Naive thymus-derived CD4-positive, alpha-beta T cell (primary cell): ENCODE measurements around the gene RASGRF1. TPM values are rescaled to one million over a fixed set of nuclear protein-coding genes. Genes with fewer than 3 reads are reported as not detected.

ENCODE experiments used
- ATAC-seq: fragments of 150-1000 bp; cut with Tn5 transposase; 2 replicates; pipeline ENCODE4 v1.10.0; 2021; ENCODE audit warnings: mild to moderate bottlenecking, moderate library complexity
- CTCF ChIA-PET: fragments of 350-600 bp; sonication (Branson Sonifier 250); formaldehyde crosslinking; loops from one replicate; lab custom pipeline; 2021; ENCODE audit warnings: antibody characterized with exemption; lab: Charles Lee
- POLR2A ChIA-PET: fragments of 350-600 bp; sonication (Branson Sonifier 250); formaldehyde crosslinking; loops from one replicate; lab custom pipeline; 2021; ENCODE audit warnings: antibody characterized with exemption, inconsistent platforms; lab: Charles Lee
- DNase-seq, 9 donors: peaks; one replicate each; pipeline versions ENCODE4 v3.0.0 to v3.0.0-alpha.2; 2020 to 2022; ENCODE audit warnings: mixed read lengths in 1 of 9
- H3K27ac ChIP-seq: one replicate; pipeline ENCODE4 v1.7.0; 2013; ENCODE audit warnings: mild to moderate bottlenecking, low read depth, low read length, moderate library complexity
- H3K27me3 ChIP-seq, 2 donors: one replicate each; pipeline ENCODE4 v1.7.0; 2013; ENCODE audit warnings: low read length in 2 of 2, mild to moderate bottlenecking in 2 of 2, moderate library complexity in 2 of 2; ENCODE audit not compliant: control insufficient read depth in 2 of 2, insufficient read depth in 2 of 2
- H3K36me3 ChIP-seq, 3 experiments: 1 replicate in 2 of 3; 2 replicates in 1 of 3; pipeline ENCODE4 v1.7.0; 2013; ENCODE audit warnings: low read length in 3 of 3, mild to moderate bottlenecking in 3 of 3, moderate library complexity in 1 of 3; ENCODE audit not compliant: insufficient read depth in 3 of 3, control insufficient read depth in 2 of 3
- H3K4me1 ChIP-seq, 2 donors: one replicate each; pipeline ENCODE4 v1.7.0; 2013; ENCODE audit warnings: low read length in 2 of 2, mild to moderate bottlenecking in 2 of 2, moderate library complexity in 1 of 2; ENCODE audit not compliant: control insufficient read depth in 2 of 2, insufficient read depth in 2 of 2
- H3K4me3 ChIP-seq: 2 replicates; pipeline ENCODE4 v1.7.0; 2013; ENCODE audit warnings: mild to moderate bottlenecking, low read length
- H3K9me3 ChIP-seq, 3 experiments: 1 replicate in 2 of 3; 2 replicates in 1 of 3; pipeline ENCODE4 v1.7.0; 2013; ENCODE audit warnings: low read length in 3 of 3; ENCODE audit not compliant: control insufficient read depth in 2 of 3
- H3K27ac Mint-ChIP-seq, 9 donors: one replicate each; pipeline ENCODE4 v1.8.0; 2020 to 2022; ENCODE audit warnings: mixed read lengths in 9 of 9, mild to moderate bottlenecking in 8 of 9, moderate library complexity in 5 of 9, inconsistent platforms in 2 of 9
- H3K27me3 Mint-ChIP-seq, 5 donors: one replicate each; pipeline ENCODE4 v1.8.0; 2021 to 2022; ENCODE audit warnings: mixed read lengths in 5 of 5, mild to moderate bottlenecking in 1 of 5
- H3K36me3 Mint-ChIP-seq, 5 donors: one replicate each; pipeline ENCODE4 v1.8.0; 2020 to 2022; ENCODE audit warnings: mixed read lengths in 5 of 5, mild to moderate bottlenecking in 3 of 5, inconsistent platforms in 1 of 5
- H3K4me1 Mint-ChIP-seq, 7 donors: one replicate each; pipeline ENCODE4 v1.8.0; 2020 to 2022; ENCODE audit warnings: mixed read lengths in 7 of 7, mild to moderate bottlenecking in 3 of 7, inconsistent platforms in 1 of 7
- H3K4me3 Mint-ChIP-seq, 10 donors: one replicate each; pipeline ENCODE4 v1.8.0; 2020 to 2022; ENCODE audit warnings: mild to moderate bottlenecking in 10 of 10, mixed read lengths in 10 of 10, moderate library complexity in 6 of 10, inconsistent platforms in 2 of 10
- H3K9me3 Mint-ChIP-seq, 11 donors: one replicate each; pipeline ENCODE4 v1.8.0; 2020 to 2022; ENCODE audit warnings: mixed read lengths in 11 of 11, mild to moderate bottlenecking in 4 of 11, inconsistent platforms in 1 of 11, moderate library complexity in 1 of 11
- intact Hi-C, 2 donors: fragments of 100-400 bp; cut with micrococcal nuclease; formaldehyde crosslinking; loops; one replicate each; pipeline ENCODE4 v1.15.1; 2023
- polyA plus RNA-seq, 2 donors: library from polyadenylated mRNA; unstranded; fragments of 300-500 nt; fragmentation: Illumina TruSeq; gene quantifications; one replicate each; pipeline ENCODE4 v1.2.3, GENCODE V29; 2021
- total RNA-seq, 6 experiments: library from RNA in 5 of 6; stranded (reverse) in 5 of 6; gene quantifications; 1 replicate in 5 of 6; 2 replicates in 1 of 6; pipeline ENCODE4 v1.2.3 and lab custom pipeline; 2021 to 2026

RASGRF1 gene
- total and polyA plus RNA-seq, 7 experiments from 2014 or later = 0.07 to 0.10 TPM; not detected in 5

GRCh38 chr15:79008659-79009058 lies 81.9 kb downstream of the RASGRF1 start:
- Histone ChIP-seq H3K4me1 (no peaks in the 10 kb centered on the region), H3K27me3 (no peaks in the 10 kb centered on the region), H3K9me3 (no peaks in the 10 kb centered on the region), H3K4me3 (no peak overlapping the region), H3K27ac (no peak overlapping the region), H3K36me3 (no peaks in the 10 kb centered on the region)
- H3K9me3 Mint-ChIP-seq = no peaks in the 10 kb centered on the region
- H3K4me3 Mint-ChIP-seq = no peak overlapping the region
- H3K27me3 Mint-ChIP-seq = peaks cover 0 to 9% (median 0%) of the 10 kb centered on the region in 5 donors
- intact Hi-C loops = no loop called here
- no peak for ATAC-seq
- no peak overlapping the region for H3K27ac Mint-ChIP-seq
- peaks cover 0 to 14% (median 8%) of the 10 kb centered on the region in 7 donors for H3K4me1 Mint-ChIP-seq
- ChIA-PET CTCF (no interaction called here), POLR2A (no interaction called here)
- no peak for DNase-seq
- H3K36me3 Mint-ChIP-seq = no peaks in the 10 kb centered on the region

- peaks cover 0 to 14% (median 8%) of the 10 kb centered on the region in 7 donors for H3K4me1 Mint-ChIP-seq
- no peak overlapping the region for H3K4me3 Mint-ChIP-seq
- Histone ChIP-seq H3K36me3 (no peaks in the 10 kb centered on the region), H3K27ac (no peak overlapping the region), H3K4me3 (no peak overlapping the region), H3K9me3 (no peaks in the 10 kb centered on the region), H3K27me3 (no peaks in the 10 kb centered on the region), H3K4me1 (no peaks in the 10 kb centered on the region)
- DNase-seq = no peak
- H3K27me3 Mint-ChIP-seq = peaks cover 0 to 9% (median 0%) of the 10 kb centered on the region in 5 donors
- no peak overlapping the region for H3K27ac Mint-ChIP-seq
- H3K9me3 Mint-ChIP-seq = no peaks in the 10 kb centered on the region
- CTCF ChIA-PET = no interaction called here
- H3K36me3 Mint-ChIP-seq = no peaks in the 10 kb centered on the region
- POLR2A ChIA-PET = no interaction called here
- intact Hi-C loops = no loop called here
- peak; percentile 72 for ATAC-seq
Observed at GRCh38 chr15:79007066-79007465, 83.5 kb downstream of the RASGRF1 start.

GRCh38 chr15:79006071-79006470 lies 84.5 kb downstream of the RASGRF1 start:
- Histone ChIP-seq H3K27ac (no peak overlapping the region), H3K4me3 (no peak overlapping the region), H3K9me3 (no peaks in the 10 kb centered on the region), H3K27me3 (no peaks in the 10 kb centered on the region), H3K4me1 (no peaks in the 10 kb centered on the region), H3K36me3 (no peaks in the 10 kb centered on the region)
- no peak for ATAC-seq
- Mint-ChIP-seq H3K27me3 (peaks cover 0 to 7% (median 0%) of the 10 kb centered on the region in 5 donors), H3K4me3 (no peak overlapping the region), H3K4me1 (peaks cover 0 to 14% (median 8%) of the 10 kb centered on the region in 7 donors), H3K27ac (peak overlapping the region in 1 of 9 donors; percentile 14), H3K9me3 (no peaks in the 10 kb centered on the region), H3K36me3 (no peaks in the 10 kb centered on the region)
- intact Hi-C loops = no loop called here
- POLR2A ChIA-PET = no interaction called here
- CTCF ChIA-PET = no interaction called here
- no peak for DNase-seq

GRCh38 chr15:79004336-79004735 lies 86.2 kb downstream of the RASGRF1 start:
- peak; percentile 72 for ATAC-seq
- no peaks in the 10 kb centered on the region for H3K36me3 ChIP-seq
- no peaks in the 10 kb centered on the region for H3K27me3 ChIP-seq
- no peak overlapping the region for H3K4me3 ChIP-seq
- intact Hi-C loops = no loop called here
- Mint-ChIP-seq H3K27ac (peak overlapping the region in 1 of 9 donors; percentile 76), H3K4me3 (peak overlapping the region in 2 of 10 donors; percentile 34 to 40), H3K4me1 (peaks cover 0 to 14% (median 8%) of the 10 kb centered on the region in 7 donors), H3K27me3 (no peaks in the 10 kb centered on the region), H3K36me3 (no peaks in the 10 kb centered on the region), H3K9me3 (no peaks in the 10 kb centered on the region)
- no peak overlapping the region for H3K27ac ChIP-seq
- CTCF ChIA-PET = no interaction called here
- H3K9me3 ChIP-seq = no peaks in the 10 kb centered on the region
- H3K4me1 ChIP-seq = no peaks in the 10 kb centered on the region
- POLR2A ChIA-PET = no interaction called here
- peak in 1 of 9 donors; percentile 40 for DNase-seq

GRCh38 chr15:79003896-79004295 lies 86.7 kb downstream of the RASGRF1 start:
- Histone ChIP-seq H3K36me3 (no peaks in the 10 kb centered on the region), H3K4me3 (no peak overlapping the region), H3K4me1 (no peaks in the 10 kb centered on the region), H3K9me3 (no peaks in the 10 kb centered on the region), H3K27me3 (no peaks in the 10 kb centered on the region), H3K27ac (no peak overlapping the region)
- Mint-ChIP-seq H3K27me3 (peaks cover 0 to 3% (median 0%) of the 10 kb centered on the region in 5 donors), H3K27ac (no peak overlapping the region), H3K9me3 (no peaks in the 10 kb centered on the region), H3K4me3 (no peak overlapping the region), H3K36me3 (no peaks in the 10 kb centered on the region), H3K4me1 (peaks cover 0 to 14% (median 8%) of the 10 kb centered on the region in 7 donors)
- DNase-seq (no peak), ATAC-seq (no peak)
- ChIA-PET POLR2A (no interaction called here), CTCF (interaction anchor here (0.5 kb wide), 1 partner anchor 30 kb away, joined by 3 read pairs; no protein-coding TSS in a partner anchor)
- intact Hi-C loops = no loop called here

- ChIA-PET POLR2A (no interaction called here), CTCF (interaction anchor here (0.5 kb wide), 1 partner anchor 30 kb away, joined by 3 read pairs; no protein-coding TSS in a partner anchor)
- intact Hi-C loops = no loop called here
Observed at GRCh38 chr15:79003301-79003700, 87.3 kb downstream of the RASGRF1 start.

GRCh38 chr15:79002581-79002980 lies 88.0 kb downstream of the RASGRF1 start:
- ChIA-PET CTCF (no interaction called here), POLR2A (no interaction called here)
- Mint-ChIP-seq H3K9me3 (no peaks in the 10 kb centered on the region), H3K27ac (no peak overlapping the region), H3K27me3 (peaks cover 0 to 3% (median 0%) of the 10 kb centered on the region in 5 donors), H3K36me3 (no peaks in the 10 kb centered on the region), H3K4me1 (peaks cover 0 to 14% (median 8%) of the 10 kb centered on the region in 7 donors), H3K4me3 (no peak overlapping the region)
- H3K27ac ChIP-seq = no peak overlapping the region
- no peak overlapping the region for H3K4me3 ChIP-seq
- H3K9me3 ChIP-seq = no peaks in the 10 kb centered on the region
- H3K4me1 ChIP-seq = no peaks in the 10 kb centered on the region
- DNase-seq (no peak), ATAC-seq (no peak)
- no peaks in the 10 kb centered on the region for H3K27me3 ChIP-seq
- intact Hi-C loops = no loop called here
- no peaks in the 10 kb centered on the region for H3K36me3 ChIP-seq

More at GRCh38 chr15:79003301-79003700, 87.3 kb downstream of the RASGRF1 start:
- DNase-seq = no peak
- H3K4me1 Mint-ChIP-seq = peaks cover 0 to 14% (median 8%) of the 10 kb centered on the region in 7 donors
- Histone ChIP-seq H3K4me1 (no peaks in the 10 kb centered on the region), H3K27ac (no peak overlapping the region), H3K9me3 (no peaks in the 10 kb centered on the region), H3K4me3 (no peak overlapping the region), H3K27me3 (no peaks in the 10 kb centered on the region), H3K36me3 (no peaks in the 10 kb centered on the region)
- H3K36me3 Mint-ChIP-seq = no peaks in the 10 kb centered on the region
- peaks cover 0 to 3% (median 0%) of the 10 kb centered on the region in 5 donors for H3K27me3 Mint-ChIP-seq
- no peaks in the 10 kb centered on the region for H3K9me3 Mint-ChIP-seq
- H3K27ac Mint-ChIP-seq = no peak overlapping the region
- ATAC-seq = no peak
- no peak overlapping the region for H3K4me3 Mint-ChIP-seq
